ENCODE results near the gene TDP2. TPM values are rescaled to one million over a fixed set of nuclear protein-coding genes. Genes with fewer than 3 reads are reported as not detected.

The TDP2 gene
- total and polyA plus RNA-seq, 9 of the 15 experiments (the other 6 are each of a cell fraction or from before 2014, with no cell fraction given) = 27.7 to 60.1 (median 31.8) TPM

GRCh38 chr6:24690593-24690992 is 23.9 kb upstream of the TDP2 start:
- H3K4me1 ChIP-seq (replicated peaks in 1 of 2; ENCODE audit: control insufficient read depth in 2 of 2, insufficient read depth in 2 of 2, low read length in 2 of 2) = no peaks in the 10 kb centered on the region
- H3K36me3 ChIP-seq (ENCODE audit: control insufficient read depth, insufficient read depth, low read length) = peaks cover 3% of the 10 kb centered on the region; the same call in 2 of the 3 replicates
- no peak for DNase-seq (ENCODE audit: extremely low read depth in 1 of 4, low spot score in 3 of 4)
- H3K27me3 ChIP-seq (ENCODE audit: control insufficient read depth in 2 of 2, insufficient read depth in 2 of 2, low read length in 2 of 2) = no peaks in the 10 kb centered on the region
- in situ Hi-C loops (cut with MboI) = no loop called here
- no peak overlapping the region for H3K27ac ChIP-seq (ENCODE audit: extremely low read depth, low read depth, low read length)
- no peaks in the 10 kb centered on the region for H3K9me1 ChIP-seq (ENCODE audit: control insufficient read depth, insufficient read depth, low read length)
- CTCF ChIA-PET (ENCODE audit: low intra/inter-chr PET ratio) = no interaction called here
- H3K9me3 ChIP-seq (replicated peaks; ENCODE audit: control insufficient read depth, insufficient read depth, low read depth, low read length) = no peaks in the 10 kb centered on the region
- POLR2A ChIA-PET = interaction anchor here (1.5 kb wide), 1 partner anchor 27 kb away, joined by 4 read pairs; no protein-coding TSS in a partner anchor
- no peak overlapping the region for H3K4me3 ChIP-seq
- no peak for ATAC-seq
- intact Hi-C loops (cut with micrococcal nuclease) = no loop called here
- BruUV-seq (replicated peaks) = no TSS peak
- no peak overlapping the region for H3K9ac ChIP-seq (ENCODE audit: insufficient read depth in 1 of 2, low read depth in 2 of 2, low read length in 2 of 2)
- no peaks in the 10 kb centered on the region for H4K20me1 ChIP-seq (replicated peaks; ENCODE audit: control insufficient read depth, insufficient read depth, low read length)
- FAIRE-seq = no peak
- 61% methylated on average over 1 of the region's 1 CpG for WGBS (ENCODE audit: insufficient coverage, low coverage, missing lambda C conversion rate)
- H2AFZ ChIP-seq (ENCODE audit: low read depth, low read length) = no peak overlapping the region
- no peaks in the 10 kb centered on the region for H3K79me2 ChIP-seq (ENCODE audit: control insufficient read depth, insufficient read depth, low read length)
- no peak overlapping the region for H3K4me2 ChIP-seq (ENCODE audit: insufficient read depth, low read length)
- TF ChIP-seq NFATC3 (IDR thresholded peaks at IDR 0.05) (no peak), ZNF407 (IDR thresholded peaks at IDR 0.05; ENCODE audit: low read depth) (no peak), RAD51 (IDR thresholded peaks at IDR 0.05; ENCODE audit: borderline replicate concordance, low read depth) (no peak), PRPF4 (IDR thresholded peaks at IDR 0.05; ENCODE audit: insufficient read depth, low read depth, low read length, poor library complexity, severe bottlenecking) (no peak), TOE1 (IDR thresholded peaks at IDR 0.05; ENCODE audit: borderline replicate concordance) (no peak), TOE1 (CRISPR knock-in tag; IDR thresholded peaks at IDR 0.05; ENCODE audit: borderline replicate concordance, low read depth) (no peak), TEAD1 (CRISPR knock-in tag; IDR thresholded peaks at IDR 0.05) (no peak), ZNF444 (CRISPR knock-in tag; IDR thresholded peaks at IDR 0.05) (no peak), SP2 (IDR thresholded peaks at IDR 0.05; ENCODE audit: extremely low read depth, low read depth, low read length, poor library complexity, severe bottlenecking) (no peak), CBX5 (IDR thresholded peaks at IDR 0.05; ENCODE audit: borderline replicate concordance, low read depth) (no peak)
- TF ChIP-seq, protein P1, sequence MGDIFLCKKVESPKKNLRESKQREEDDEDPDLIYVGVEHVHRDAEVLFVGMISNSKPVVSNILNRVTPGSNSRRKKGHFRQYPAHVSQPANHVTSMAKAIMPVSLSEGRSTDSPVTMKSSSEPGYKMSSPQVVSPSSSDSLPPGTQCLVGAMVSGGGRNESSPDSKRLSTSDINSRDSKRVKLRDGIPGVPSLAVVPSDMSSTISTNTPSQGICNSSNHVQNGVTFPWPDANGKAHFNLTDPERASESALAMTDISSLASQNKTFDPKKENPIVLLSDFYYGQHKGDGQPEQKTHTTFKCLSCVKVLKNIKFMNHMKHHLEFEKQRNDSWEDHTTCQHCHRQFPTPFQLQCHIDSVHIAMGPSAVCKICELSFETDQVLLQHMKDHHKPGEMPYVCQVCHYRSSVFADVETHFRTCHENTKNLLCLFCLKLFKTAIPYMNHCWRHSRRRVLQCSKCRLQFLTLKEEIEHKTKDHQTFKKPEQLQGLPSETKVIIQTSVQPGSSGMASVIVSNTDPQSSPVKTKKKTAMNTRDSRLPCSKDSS (IDR thresholded peaks at IDR 0.05; ENCODE audit: low read depth, partially characterized antibody) = no peak
- TF ChIP-seq, protein P2, sequence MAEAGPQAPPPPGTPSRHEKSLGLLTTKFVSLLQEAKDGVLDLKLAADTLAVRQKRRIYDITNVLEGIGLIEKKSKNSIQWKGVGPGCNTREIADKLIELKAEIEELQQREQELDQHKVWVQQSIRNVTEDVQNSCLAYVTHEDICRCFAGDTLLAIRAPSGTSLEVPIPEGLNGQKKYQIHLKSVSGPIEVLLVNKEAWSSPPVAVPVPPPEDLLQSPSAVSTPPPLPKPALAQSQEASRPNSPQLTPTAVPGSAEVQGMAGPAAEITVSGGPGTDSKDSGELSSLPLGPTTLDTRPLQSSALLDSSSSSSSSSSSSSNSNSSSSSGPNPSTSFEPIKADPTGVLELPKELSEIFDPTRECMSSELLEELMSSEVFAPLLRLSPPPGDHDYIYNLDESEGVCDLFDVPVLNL (CRISPR knock-in tag; IDR thresholded peaks at IDR 0.05; ENCODE audit: low read depth) = no peak
